ENCODE data around the gene EN2. TPM values are rescaled to one million over a fixed set of nuclear protein-coding genes. Genes with fewer than 3 reads are reported as not detected.

Gene EN2
- polyA plus RNA-seq, 1 donor, result not detected

GRCh38 chr7:155477476-155477875 is 19.5 kb downstream of the EN2 start:
- Histone ChIP-seq H3K27me3 (ENCODE audit: control insufficient read depth, insufficient read depth, low read length) (peaks cover 74% of the 10 kb centered on the region), H3K36me3 (ENCODE audit: control insufficient read depth, insufficient read depth, low read length) (no peaks in the 10 kb centered on the region), H3K9me3 (ENCODE audit: control insufficient read depth, low read depth, low read length) (peaks cover 4% of the 10 kb centered on the region), H3K27ac (ENCODE audit: low read length) (no peak overlapping the region), H3K4me3 (ENCODE audit: low read length) (no peak overlapping the region), H3K4me1 (ENCODE audit: control insufficient read depth, insufficient read depth, low read length) (no peaks in the 10 kb centered on the region)
- WGBS (ENCODE audit: insufficient coverage, low lambda C conversion rate), result 100% methylated on average over 1 of the region's 4 CpGs
- no peak for DNase-seq

- no peaks in the 10 kb centered on the region for H3K4me1 ChIP-seq (ENCODE audit: control insufficient read depth, insufficient read depth, low read length)
- no peaks in the 10 kb centered on the region for H3K36me3 ChIP-seq (ENCODE audit: control insufficient read depth, insufficient read depth, low read length)
- no peak overlapping the region for H3K4me3 ChIP-seq (ENCODE audit: low read length)
- H3K27ac ChIP-seq (ENCODE audit: low read length), result no peak overlapping the region
- H3K27me3 ChIP-seq (ENCODE audit: control insufficient read depth, insufficient read depth, low read length), result peaks cover 60% of the 10 kb centered on the region
- H3K9me3 ChIP-seq (ENCODE audit: control insufficient read depth, low read depth, low read length), result no peaks in the 10 kb centered on the region
- WGBS (ENCODE audit: insufficient coverage, low lambda C conversion rate), result 92% methylated on average over 2 of the region's 11 CpGs
- no peak for DNase-seq
Measured at GRCh38 chr7:155481764-155482163, 23.8 kb downstream of the EN2 start.

DNA sequence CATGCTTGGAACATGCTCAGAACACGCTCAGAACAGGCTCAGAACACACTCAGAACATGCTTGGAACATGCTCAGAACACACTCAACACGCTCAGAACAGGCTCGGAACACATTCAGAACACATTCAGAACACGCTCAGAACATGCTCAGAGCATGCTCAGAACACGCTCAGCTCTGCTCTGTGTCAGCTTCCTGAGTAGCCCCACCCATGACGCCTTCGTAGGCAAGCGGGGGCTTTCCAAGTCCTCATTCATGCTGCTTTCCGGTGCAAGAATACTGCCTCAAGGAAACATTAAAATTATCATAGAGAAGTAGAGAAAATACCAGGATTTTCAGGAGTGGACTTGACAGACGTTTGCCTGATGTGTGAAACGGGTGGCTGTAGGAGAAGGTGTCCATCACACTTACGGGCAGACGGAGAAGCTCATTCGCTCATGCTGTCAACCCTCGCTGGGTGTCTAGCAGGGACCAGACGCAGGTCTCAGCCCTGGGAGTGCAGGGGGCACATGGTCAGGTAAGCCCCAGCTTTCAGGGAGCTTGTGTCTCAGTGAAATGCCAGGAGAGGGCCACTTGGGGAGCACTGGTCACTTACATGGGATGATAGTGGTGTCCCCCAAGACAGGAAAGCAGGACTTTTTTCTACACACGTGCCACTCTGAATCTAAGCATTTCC is 24.7 kb downstream of the EN2 start:
- peaks cover 56% of the 10 kb centered on the region for H3K27me3 ChIP-seq (ENCODE audit: control insufficient read depth, insufficient read depth, low read length)
- no peak for DNase-seq
- WGBS (ENCODE audit: insufficient coverage, low lambda C conversion rate), result no CpG with 5 or more reads among the region's 17 CpGs
- no peak overlapping the region for H3K27ac ChIP-seq (ENCODE audit: low read length)
- no peaks in the 10 kb centered on the region for H3K4me1 ChIP-seq (ENCODE audit: control insufficient read depth, insufficient read depth, low read length)
- H3K9me3 ChIP-seq (ENCODE audit: control insufficient read depth, low read depth, low read length), result no peaks in the 10 kb centered on the region
- H3K36me3 ChIP-seq (ENCODE audit: control insufficient read depth, insufficient read depth, low read length), result no peaks in the 10 kb centered on the region
- H3K4me3 ChIP-seq (ENCODE audit: low read length), result no peak overlapping the region

DNA sequence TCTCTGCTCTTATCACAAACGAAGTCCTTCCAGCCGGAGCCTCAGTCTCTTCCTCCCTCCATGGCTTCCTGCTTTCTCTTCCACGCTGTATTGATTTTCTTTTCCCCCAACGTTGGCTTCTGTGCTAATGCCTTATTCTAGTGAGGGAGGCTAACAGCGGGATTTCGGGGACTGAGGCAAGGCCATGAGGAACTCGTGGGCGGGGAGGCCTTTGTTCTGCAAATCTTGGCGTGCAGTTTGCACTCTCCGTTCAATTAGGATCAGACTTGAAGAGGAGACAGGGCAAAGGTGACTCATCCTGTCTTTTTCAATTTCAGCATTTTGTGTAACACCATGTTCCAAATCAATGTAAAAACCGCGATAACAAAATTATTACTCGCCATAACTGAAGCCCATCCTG is 25.3 kb downstream of the EN2 start:
- Histone ChIP-seq H3K4me1 (ENCODE audit: control insufficient read depth, insufficient read depth, low read length) (no peaks in the 10 kb centered on the region), H3K4me3 (ENCODE audit: low read length) (no peak overlapping the region), H3K9me3 (ENCODE audit: control insufficient read depth, low read depth, low read length) (no peaks in the 10 kb centered on the region), H3K27me3 (ENCODE audit: control insufficient read depth, insufficient read depth, low read length) (peaks cover 56% of the 10 kb centered on the region), H3K27ac (ENCODE audit: low read length) (no peak overlapping the region), H3K36me3 (ENCODE audit: control insufficient read depth, insufficient read depth, low read length) (no peaks in the 10 kb centered on the region)
- no peak for DNase-seq
- WGBS (ENCODE audit: insufficient coverage, low lambda C conversion rate), result 60% methylated on average over 6 of the region's 13 CpGs

GRCh38 chr7:155483868-155484325 is 26.0 kb downstream of the EN2 start:
- Histone ChIP-seq H3K4me1 (ENCODE audit: control insufficient read depth, insufficient read depth, low read length) (no peaks in the 10 kb centered on the region), H3K36me3 (ENCODE audit: control insufficient read depth, insufficient read depth, low read length) (no peaks in the 10 kb centered on the region), H3K27ac (ENCODE audit: low read length) (no peak overlapping the region), H3K27me3 (ENCODE audit: control insufficient read depth, insufficient read depth, low read length) (peaks cover 62% of the 10 kb centered on the region), H3K9me3 (ENCODE audit: control insufficient read depth, low read depth, low read length) (no peaks in the 10 kb centered on the region), H3K4me3 (ENCODE audit: low read length) (no peak overlapping the region)
- peak in 1 of 2 donors; percentile 32 for DNase-seq
- WGBS (ENCODE audit: insufficient coverage, low lambda C conversion rate), result 94% methylated on average over 3 of the region's 16 CpGs

- H3K4me3 ChIP-seq (ENCODE audit: low read length), result no peak overlapping the region
- no peaks in the 10 kb centered on the region for H3K4me1 ChIP-seq (ENCODE audit: control insufficient read depth, insufficient read depth, low read length)
- H3K27ac ChIP-seq (ENCODE audit: low read length), result no peak overlapping the region
- no peaks in the 10 kb centered on the region for H3K9me3 ChIP-seq (ENCODE audit: control insufficient read depth, low read depth, low read length)
- WGBS (ENCODE audit: insufficient coverage, low lambda C conversion rate), result no CpG with 5 or more reads among the region's 23 CpGs
- H3K36me3 ChIP-seq (ENCODE audit: control insufficient read depth, insufficient read depth, low read length), result no peaks in the 10 kb centered on the region
- H3K27me3 ChIP-seq (ENCODE audit: control insufficient read depth, insufficient read depth, low read length), result peaks cover 69% of the 10 kb centered on the region
- DNase-seq, result no peak
Measured at GRCh38 chr7:155484483-155485399, 26.8 kb downstream of the EN2 start.

DNA sequence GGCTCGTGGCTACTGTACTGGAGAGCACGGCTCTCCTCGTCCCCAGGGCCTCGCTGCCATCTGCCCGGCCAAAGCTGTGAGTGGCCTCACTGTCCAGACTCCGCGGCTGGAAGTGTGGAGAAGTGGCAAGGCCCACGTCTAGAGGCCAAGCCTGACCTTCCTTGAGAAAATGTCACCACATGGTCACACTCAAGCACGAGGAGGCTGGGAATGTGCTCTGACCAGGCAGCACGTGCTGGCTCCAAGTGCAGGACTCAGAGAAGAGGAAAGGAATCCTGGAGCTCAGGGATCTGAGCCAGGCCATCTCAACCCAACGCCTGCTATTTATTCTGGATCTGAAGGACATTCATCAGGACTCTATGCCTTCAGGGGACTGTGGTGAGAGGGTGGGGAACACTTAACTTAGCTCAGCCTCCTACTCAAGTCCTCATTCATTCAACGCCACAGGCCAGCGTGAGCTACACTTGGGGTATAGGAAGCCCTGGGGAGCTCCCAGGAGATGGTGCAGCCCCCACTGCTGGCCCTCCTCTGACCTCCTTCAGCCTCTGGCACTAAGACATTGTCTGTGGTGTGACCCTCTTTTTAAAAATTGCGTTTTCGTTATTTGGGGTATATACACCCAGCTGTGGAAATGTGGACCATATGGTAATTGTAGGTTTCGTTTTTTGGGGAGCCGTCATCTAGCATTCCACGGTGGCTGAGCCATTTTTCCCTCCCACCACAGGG is 29.0 kb downstream of the EN2 start:
- H3K27ac ChIP-seq (ENCODE audit: low read length), result no peak overlapping the region
- WGBS (ENCODE audit: insufficient coverage, low lambda C conversion rate), result 98% methylated on average over 5 of the region's 18 CpGs
- no peak for DNase-seq
- peaks cover 2% of the 10 kb centered on the region for H3K4me1 ChIP-seq (ENCODE audit: control insufficient read depth, insufficient read depth, low read length)
- H3K9me3 ChIP-seq (ENCODE audit: control insufficient read depth, low read depth, low read length), result peaks cover 7% of the 10 kb centered on the region
- no peak overlapping the region for H3K4me3 ChIP-seq (ENCODE audit: low read length)
- H3K27me3 ChIP-seq (ENCODE audit: control insufficient read depth, insufficient read depth, low read length), result peaks cover 81% of the 10 kb centered on the region
- H3K36me3 ChIP-seq (ENCODE audit: control insufficient read depth, insufficient read depth, low read length), result no peaks in the 10 kb centered on the region

DNA sequence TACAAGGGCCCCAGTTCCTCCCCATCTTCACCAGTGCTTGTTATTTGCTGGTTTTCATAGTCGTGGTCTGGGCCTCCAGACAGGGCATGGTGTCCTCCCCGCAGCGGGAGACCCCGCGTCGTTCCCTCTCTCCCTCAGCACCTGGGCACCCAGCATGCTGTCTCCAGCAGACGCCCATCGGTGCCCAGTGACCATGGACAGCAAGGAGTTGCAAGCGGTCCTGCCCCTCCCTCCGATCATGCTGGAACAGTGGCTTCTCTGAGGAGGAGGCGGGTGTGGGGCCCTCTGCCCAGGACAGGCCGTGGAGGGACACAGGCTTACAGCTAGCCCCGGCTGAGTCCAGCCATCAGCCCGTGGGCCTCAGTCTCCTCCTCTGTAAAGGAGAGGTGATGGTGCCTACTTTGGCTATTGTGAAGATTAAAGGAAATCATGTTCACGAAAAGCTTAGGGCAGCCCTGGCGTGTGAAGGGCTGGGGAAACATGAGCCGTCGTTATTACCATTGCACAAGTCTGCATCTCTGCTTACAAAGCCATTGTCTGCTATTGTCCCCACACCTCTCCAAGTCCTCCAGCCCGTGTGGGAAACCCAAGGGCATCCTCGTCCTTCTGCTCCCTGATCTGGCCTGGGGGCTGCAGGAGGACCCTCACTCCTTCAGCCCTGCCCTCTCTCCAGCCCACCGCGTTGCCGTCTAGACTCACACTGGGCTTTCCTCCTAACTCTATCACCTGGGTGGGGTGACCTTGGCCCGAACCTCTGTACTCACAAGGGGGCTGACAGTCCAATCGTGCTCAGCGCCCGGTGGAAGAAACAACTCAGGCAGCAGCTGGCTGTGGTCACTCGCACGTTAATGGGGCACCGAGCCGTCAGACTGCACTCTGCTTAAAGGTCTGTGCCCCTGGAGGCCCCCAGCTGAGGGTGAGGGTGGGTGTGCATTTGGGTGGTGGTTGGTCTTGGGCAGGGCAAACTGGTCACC is 29.9 kb downstream of the EN2 start:
- Histone ChIP-seq H3K27ac (ENCODE audit: low read length) (no peak overlapping the region), H3K4me1 (ENCODE audit: control insufficient read depth, insufficient read depth, low read length) (peaks cover 2% of the 10 kb centered on the region), H3K4me3 (ENCODE audit: low read length) (no peak overlapping the region), H3K27me3 (ENCODE audit: control insufficient read depth, insufficient read depth, low read length) (peaks cover 79% of the 10 kb centered on the region), H3K9me3 (ENCODE audit: control insufficient read depth, low read depth, low read length) (peaks cover 7% of the 10 kb centered on the region), H3K36me3 (ENCODE audit: control insufficient read depth, insufficient read depth, low read length) (no peaks in the 10 kb centered on the region)
- no CpG with 5 or more reads among the region's 31 CpGs for WGBS (ENCODE audit: insufficient coverage, low lambda C conversion rate)
- DNase-seq, result no peak

GRCh38 chr7:155488483-155489127 is 30.7 kb downstream of the EN2 start:
- H3K27me3 ChIP-seq (ENCODE audit: control insufficient read depth, insufficient read depth, low read length), result peaks cover 79% of the 10 kb centered on the region
- no peak for DNase-seq
- WGBS (ENCODE audit: insufficient coverage, low lambda C conversion rate), result no CpG with 5 or more reads among the region's 9 CpGs
- no peak overlapping the region for H3K4me3 ChIP-seq (ENCODE audit: low read length)
- peaks cover 2% of the 10 kb centered on the region for H3K4me1 ChIP-seq (ENCODE audit: control insufficient read depth, insufficient read depth, low read length)
- H3K9me3 ChIP-seq (ENCODE audit: control insufficient read depth, low read depth, low read length), result peaks cover 7% of the 10 kb centered on the region
- H3K27ac ChIP-seq (ENCODE audit: low read length), result no peak overlapping the region
- H3K36me3 ChIP-seq (ENCODE audit: control insufficient read depth, insufficient read depth, low read length), result no peaks in the 10 kb centered on the region
